ENCODE results near the gene NKAPD1. TPM values are rescaled to one million over a fixed set of nuclear protein-coding genes. Genes with fewer than 3 reads are reported as not detected.

NKAPD1 gene
- total RNA-seq, 1 experiment from 2014 or later = 19.7 TPM

DNA sequence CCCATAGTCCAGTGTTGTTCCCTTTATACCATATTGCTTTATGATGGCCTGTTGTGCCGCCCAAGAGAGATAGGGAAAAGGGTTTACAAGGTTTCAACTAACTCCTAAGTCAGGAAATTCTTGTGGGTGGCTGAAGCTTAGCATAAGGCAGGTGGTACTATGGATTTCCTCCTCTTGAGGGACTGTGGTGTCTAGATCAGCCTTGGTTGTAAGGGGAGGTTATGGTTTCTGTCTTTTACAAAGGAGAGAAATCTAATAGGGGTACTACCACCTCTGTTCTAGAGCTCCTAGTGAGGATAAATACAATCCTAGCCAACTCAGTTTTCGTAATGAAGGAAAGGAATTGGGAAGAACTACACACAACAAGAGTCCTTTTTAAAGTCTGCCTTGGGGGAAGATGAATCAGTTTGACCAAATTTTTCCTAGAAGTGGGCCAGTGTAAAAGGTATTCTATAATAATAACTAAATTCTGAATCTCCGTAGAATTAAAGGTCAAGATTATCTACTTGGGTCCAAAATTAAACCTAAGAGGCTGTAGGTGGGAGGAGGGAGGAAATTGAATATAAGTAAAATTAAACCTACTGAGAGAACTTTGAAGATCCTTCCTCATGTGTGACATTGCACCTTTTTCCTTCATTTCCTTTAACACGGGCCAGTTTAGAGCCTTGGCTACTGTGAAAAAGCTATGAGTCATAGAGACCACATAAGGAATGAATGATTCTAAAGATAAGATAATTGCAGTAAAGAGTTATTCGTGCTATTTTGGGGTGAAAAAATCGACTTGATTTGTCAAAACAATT is 31.7 kb upstream of the NKAPD1 start:
- in situ Hi-C loops (cut with HindIII; ENCODE audit: low pct_unique_long_range_greater_than_20kb, low sequenced_read_pairs) (no loop called here), intact Hi-C loops (cut with micrococcal nuclease; ENCODE audit: unreplicated experiment) (no loop called here)
- POLR2A ChIA-PET = no interaction called here
- DNase-seq (ENCODE audit: low read depth, low spot score) (no peak), ATAC-seq (no peak)
- CTCF ChIA-PET = interaction anchor here (0.6 kb wide), 1 partner anchor 238 kb away, joined by 3 read pairs; no protein-coding TSS in a partner anchor
- H3K4me1 ChIP-seq (ENCODE audit: control insufficient read depth, insufficient read depth, low read length) = no peaks in the 10 kb centered on the region
- TF ChIP-seq POLR2AphosphoS5 (IDR thresholded peaks at IDR 0.05; ENCODE audit: low read depth, low read length) (no peak), TCF7L2 (IDR thresholded peaks at IDR 0.05; ENCODE audit: low read depth, low read length) (no peak), SIN3A (IDR thresholded peaks at IDR 0.05; ENCODE audit: borderline replicate concordance, insufficient read depth, low read depth, low read length) (no peak), REST (IDR thresholded peaks at IDR 0.05; ENCODE audit: insufficient read depth in 1 of 2, low read depth in 2 of 2, low read length in 1 of 2) (no peak)
- TF ChIP-seq, protein P1, sequence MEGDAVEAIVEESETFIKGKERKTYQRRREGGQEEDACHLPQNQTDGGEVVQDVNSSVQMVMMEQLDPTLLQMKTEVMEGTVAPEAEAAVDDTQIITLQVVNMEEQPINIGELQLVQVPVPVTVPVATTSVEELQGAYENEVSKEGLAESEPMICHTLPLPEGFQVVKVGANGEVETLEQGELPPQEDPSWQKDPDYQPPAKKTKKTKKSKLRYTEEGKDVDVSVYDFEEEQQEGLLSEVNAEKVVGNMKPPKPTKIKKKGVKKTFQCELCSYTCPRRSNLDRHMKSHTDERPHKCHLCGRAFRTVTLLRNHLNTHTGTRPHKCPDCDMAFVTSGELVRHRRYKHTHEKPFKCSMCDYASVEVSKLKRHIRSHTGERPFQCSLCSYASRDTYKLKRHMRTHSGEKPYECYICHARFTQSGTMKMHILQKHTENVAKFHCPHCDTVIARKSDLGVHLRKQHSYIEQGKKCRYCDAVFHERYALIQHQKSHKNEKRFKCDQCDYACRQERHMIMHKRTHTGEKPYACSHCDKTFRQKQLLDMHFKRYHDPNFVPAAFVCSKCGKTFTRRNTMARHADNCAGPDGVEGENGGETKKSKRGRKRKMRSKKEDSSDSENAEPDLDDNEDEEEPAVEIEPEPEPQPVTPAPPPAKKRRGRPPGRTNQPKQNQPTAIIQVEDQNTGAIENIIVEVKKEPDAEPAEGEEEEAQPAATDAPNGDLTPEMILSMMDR (IDR thresholded peaks at IDR 0.05) = no peak
- no peaks in the 10 kb centered on the region for H3K27me3 ChIP-seq (ENCODE audit: control insufficient read depth, insufficient read depth, low read length)
- no peak overlapping the region for H3K4me3 ChIP-seq (ENCODE audit: low read depth in 2 of 2, low read length in 2 of 2)
- H3K27ac ChIP-seq (ENCODE audit: low read length) = no peak overlapping the region
- peaks cover 38% of the 10 kb centered on the region for H3K36me3 ChIP-seq (ENCODE audit: control insufficient read depth, insufficient read depth, low read length)
- BruUV-seq (replicated peaks) = no TSS peak
- H3K9me3 ChIP-seq (ENCODE audit: control insufficient read depth, insufficient read depth, low read depth, low read length) = no peaks in the 10 kb centered on the region

GRCh38 chr11:112042961-112043304 is 31.2 kb upstream of the NKAPD1 start:
- Histone ChIP-seq H3K27ac (ENCODE audit: low read length) (no peak overlapping the region), H3K9me3 (ENCODE audit: control insufficient read depth, insufficient read depth, low read depth, low read length) (no peaks in the 10 kb centered on the region), H3K36me3 (ENCODE audit: control insufficient read depth, insufficient read depth, low read length) (peaks cover 37% of the 10 kb centered on the region), H3K4me1 (ENCODE audit: control insufficient read depth, insufficient read depth, low read length) (no peaks in the 10 kb centered on the region), H3K27me3 (ENCODE audit: control insufficient read depth, insufficient read depth, low read length) (no peaks in the 10 kb centered on the region), H3K4me3 (ENCODE audit: low read depth in 2 of 2, low read length in 2 of 2) (no peak overlapping the region)
- ChIA-PET POLR2A (no interaction called here), CTCF (interaction anchor here (0.6 kb wide), 1 partner anchor 237 kb away, joined by 3 read pairs; no protein-coding TSS in a partner anchor)
- no TSS peak for BruUV-seq (replicated peaks)
- intact Hi-C loops (cut with micrococcal nuclease; ENCODE audit: unreplicated experiment) (no loop called here), in situ Hi-C loops (cut with HindIII; ENCODE audit: low pct_unique_long_range_greater_than_20kb, low sequenced_read_pairs) (no loop called here)
- ATAC-seq = no peak
- DNase-seq (ENCODE audit: low read depth, low spot score) = no peak
- TF ChIP-seq REST (IDR thresholded peaks at IDR 0.05; ENCODE audit: insufficient read depth in 1 of 2, low read depth in 2 of 2, low read length in 1 of 2) = no peak
- no peak for TF ChIP-seq POLR2AphosphoS5 (IDR thresholded peaks at IDR 0.05; ENCODE audit: low read depth, low read length)

Data from Panc1 (cell line).